ENCODE data around the gene CNOT6. TPM values are rescaled to one million over a fixed set of nuclear protein-coding genes. Genes with fewer than 3 reads are reported as not detected.

CNOT6 gene
- total RNA-seq, 1 experiment from 2014 or later, result 5.7 TPM

- in situ Hi-C loops (cut with HindIII; ENCODE audit: low pct_unique_long_range_greater_than_20kb, low sequenced_read_pairs), result no loop called here
- no peak for DNase-seq (ENCODE audit: low read depth)
These were observed 131.1 kb downstream of the CNOT6 start for GRCh38 chr5:180625125-180625790.

GRCh38 chr5:180625791-180626660 lies 131.8 kb downstream of the CNOT6 start:
- in situ Hi-C loops (cut with HindIII; ENCODE audit: low pct_unique_long_range_greater_than_20kb, low sequenced_read_pairs), result no loop called here
- no peak for DNase-seq (ENCODE audit: low read depth)

- in situ Hi-C loops (cut with HindIII; ENCODE audit: low pct_unique_long_range_greater_than_20kb, low sequenced_read_pairs), result no loop called here
- DNase-seq (ENCODE audit: low read depth), result no peak
These were observed 132.6 kb downstream of the CNOT6 start for GRCh38 chr5:180626661-180627385.

GRCh38 chr5:180627386-180628120 lies 133.4 kb downstream of the CNOT6 start:
- no peak for DNase-seq (ENCODE audit: low read depth)
- in situ Hi-C loops (cut with HindIII; ENCODE audit: low pct_unique_long_range_greater_than_20kb, low sequenced_read_pairs), result no loop called here

Other genes starting within 250 kb of the CNOT6 start
- 33.4 and 46.5 TPM in 2 replicates for gene MAPK9, start 202.3 kb upstream of the CNOT6 start, total RNA-seq (2014; rRNA removed; shearing (Covaris generic); ENCODE audit: low replicate concordance)
- gene GFPT2, start 141.0 kb upstream of the CNOT6 start, total RNA-seq (2014; rRNA removed; shearing (Covaris generic); ENCODE audit: low replicate concordance), result 3.7 and 5.2 TPM in 2 replicates
- gene SCGB3A1, start 97.1 kb downstream of the CNOT6 start, total RNA-seq (2014; rRNA removed; shearing (Covaris generic); ENCODE audit: low replicate concordance), result not detected in 2 replicates
- 2.3 TPM in 1 of 2 replicates, not detected in the other for gene FLT4, start 155.2 kb downstream of the CNOT6 start, total RNA-seq (2014; rRNA removed; shearing (Covaris generic); ENCODE audit: low replicate concordance)
- gene OR2Y1, start 245.7 kb downstream of the CNOT6 start, total RNA-seq (2014; rRNA removed; shearing (Covaris generic); ENCODE audit: low replicate concordance), result not detected in 2 replicates

Measured in Caki2 (cell line).